ENCODE data around the gene GLRA3. TPM values are rescaled to one million over a fixed set of nuclear protein-coding genes. Genes with fewer than 3 reads are reported as not detected.

GLRA3 gene
- total RNA-seq, 1 donor from 2014 or later: not detected

DNA sequence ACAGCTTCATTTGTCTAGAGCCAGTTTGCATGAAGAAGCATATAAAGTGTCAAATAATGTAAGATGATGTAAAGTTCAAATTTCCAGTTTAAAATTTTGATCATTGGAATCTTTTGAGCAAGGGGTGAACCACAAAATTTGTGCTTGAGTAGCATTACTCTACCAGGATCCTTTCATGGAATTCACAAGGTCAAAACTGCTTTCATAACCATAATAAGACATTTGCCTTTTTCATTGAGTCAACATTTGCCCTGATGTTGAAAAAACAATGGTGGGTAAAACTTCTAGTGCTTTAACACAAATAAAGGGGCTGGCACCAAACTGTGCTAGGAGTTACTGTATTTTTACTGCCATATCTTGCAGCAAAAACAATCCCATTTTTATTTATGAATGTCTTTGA is 142.2 kb downstream of the GLRA3 start:
- H3K9me3 ChIP-seq (replicated peaks): peaks cover 24% of the 10 kb centered on the region
- no peak for DNase-seq
- no peak overlapping the region for H3K4me3 ChIP-seq
- H3K27ac ChIP-seq (replicated peaks): no peak overlapping the region
- TF ChIP-seq CTCF (IDR thresholded peaks at IDR 0.05; ENCODE audit: borderline replicate concordance): no peak
- no peaks in the 10 kb centered on the region for H3K27me3 ChIP-seq (ENCODE audit: low read depth)
- no peaks in the 10 kb centered on the region for H3K36me3 ChIP-seq
- intact Hi-C loops (cut with micrococcal nuclease): no loop called here
- no peaks in the 10 kb centered on the region for H3K4me1 ChIP-seq

- DNase-seq: no peak
- Histone ChIP-seq H3K9me3 (replicated peaks) (no peaks in the 10 kb centered on the region), H3K27me3 (ENCODE audit: low read depth) (no peaks in the 10 kb centered on the region), H3K4me1 (no peaks in the 10 kb centered on the region), H3K27ac (replicated peaks) (no peak overlapping the region), H3K4me3 (no peak overlapping the region), H3K36me3 (no peaks in the 10 kb centered on the region)
- intact Hi-C loops (cut with micrococcal nuclease): no loop called here
- TF ChIP-seq CTCF (IDR thresholded peaks at IDR 0.05; ENCODE audit: borderline replicate concordance): no peak
Measured at GRCh38 chr4:174681723-174682300, 147.2 kb downstream of the GLRA3 start.

DNA sequence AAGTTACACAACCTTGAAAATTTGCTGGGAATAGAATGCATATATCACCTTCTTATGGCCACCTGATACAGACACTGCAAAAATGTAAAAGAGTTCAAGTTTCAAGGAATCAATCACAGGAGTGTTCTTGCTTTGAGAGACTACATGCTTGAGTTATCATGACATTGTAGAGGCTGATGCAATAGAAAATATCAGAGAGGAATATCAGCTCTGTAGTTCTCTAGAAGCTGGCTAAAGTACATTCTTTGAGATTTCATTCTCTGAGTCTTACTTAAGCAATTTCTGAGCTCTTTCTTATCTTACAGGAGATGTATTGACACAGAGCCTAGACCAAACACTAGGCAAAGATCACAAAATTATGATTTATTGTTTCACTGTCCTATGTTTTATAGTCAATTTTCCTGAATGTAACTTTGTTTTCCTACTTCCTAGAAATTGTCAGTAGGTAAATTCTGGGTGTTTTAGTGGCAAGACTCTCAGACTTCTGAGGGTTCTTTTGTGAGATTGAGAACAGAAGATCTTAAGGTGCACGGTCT is 154.7 kb downstream of the GLRA3 start:
- intact Hi-C loops (cut with micrococcal nuclease): no loop called here
- no peaks in the 10 kb centered on the region for H3K36me3 ChIP-seq
- H3K27ac ChIP-seq (replicated peaks): no peak overlapping the region
- TF ChIP-seq CTCF (IDR thresholded peaks at IDR 0.05; ENCODE audit: borderline replicate concordance): no peak
- no peaks in the 10 kb centered on the region for H3K4me1 ChIP-seq
- H3K9me3 ChIP-seq (replicated peaks): no peaks in the 10 kb centered on the region
- DNase-seq: no peak
- no peak overlapping the region for H3K4me3 ChIP-seq
- no peaks in the 10 kb centered on the region for H3K27me3 ChIP-seq (ENCODE audit: low read depth)

DNA sequence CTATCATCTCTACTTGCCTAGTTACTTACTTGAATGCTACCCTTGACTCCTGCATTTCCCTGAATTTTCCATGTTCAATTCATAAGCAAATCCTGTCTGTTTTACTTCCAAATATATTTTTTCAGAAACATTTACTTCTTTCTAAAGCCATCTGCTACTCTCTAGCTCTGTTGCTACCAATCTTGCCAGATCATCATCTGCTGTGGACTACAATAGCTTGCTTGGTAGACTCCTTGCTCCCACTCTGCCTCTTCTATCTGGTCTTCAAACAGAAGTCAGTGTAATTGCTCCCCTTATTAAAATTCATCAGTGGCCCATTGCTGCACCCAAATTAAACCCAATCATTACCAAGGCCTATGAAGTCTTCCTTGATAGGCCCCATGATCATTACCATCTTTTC is 155.2 kb downstream of the GLRA3 start:
- Histone ChIP-seq H3K36me3 (no peaks in the 10 kb centered on the region), H3K27me3 (ENCODE audit: low read depth) (no peaks in the 10 kb centered on the region), H3K4me3 (no peak overlapping the region), H3K27ac (replicated peaks) (no peak overlapping the region), H3K4me1 (no peaks in the 10 kb centered on the region), H3K9me3 (replicated peaks) (no peaks in the 10 kb centered on the region)
- DNase-seq: no peak
- intact Hi-C loops (cut with micrococcal nuclease): no loop called here
- TF ChIP-seq CTCF (IDR thresholded peaks at IDR 0.05; ENCODE audit: borderline replicate concordance): no peak

- Histone ChIP-seq H3K27me3 (ENCODE audit: low read depth) (no peaks in the 10 kb centered on the region), H3K9me3 (replicated peaks) (no peaks in the 10 kb centered on the region), H3K4me3 (no peak overlapping the region), H3K36me3 (no peaks in the 10 kb centered on the region), H3K4me1 (no peaks in the 10 kb centered on the region), H3K27ac (replicated peaks) (no peak overlapping the region)
- TF ChIP-seq CTCF (IDR thresholded peaks at IDR 0.05; ENCODE audit: borderline replicate concordance): no peak
- intact Hi-C loops (cut with micrococcal nuclease): no loop called here
- DNase-seq: no peak
Measured at GRCh38 chr4:174672276-174672675, 156.8 kb downstream of the GLRA3 start.
